Stimulated activated naive B cell treated with anti-CD40 and anti-IgM and Interleukin-4, amounts not matched to agents 10 μg/mL and 1 μg/mL and 100 μg/mL, for 72 hours (primary cell): ENCODE data around the gene IL16.
"Not testable (repeated sequence)": the region's sequence is repeated elsewhere in the genome, so short reads cannot be mapped to it uniquely, and the experiment has no call there.

Experiments used
- ATAC-seq, 2 donors: fragments of 150-1000 bp; cut with Tn5 transposase; replicated peaks; 2 replicates each; pipeline ENCODE4 v1.10.0; 2021; ENCODE audit warnings: moderate library complexity in 1 of 2
- DNase-seq: peaks from one replicate; pipeline ENCODE4 v3.0.0; 2021
- H3K27ac Mint-ChIP-seq: one replicate; pipeline ENCODE4 v1.8.0; 2022; ENCODE audit warnings: mild to moderate bottlenecking, mixed read lengths
- H3K27me3 Mint-ChIP-seq, 2 donors: one replicate each; pipeline ENCODE4 v1.8.0; 2022; ENCODE audit warnings: mixed read lengths in 2 of 2
- H3K36me3 Mint-ChIP-seq, 2 donors: one replicate each; pipeline ENCODE4 v1.8.0; 2022; ENCODE audit warnings: mixed read lengths in 2 of 2, mild to moderate bottlenecking in 1 of 2
- H3K4me1 Mint-ChIP-seq, 2 donors: one replicate each; pipeline ENCODE4 v1.8.0; 2022; ENCODE audit warnings: mixed read lengths in 2 of 2, mild to moderate bottlenecking in 1 of 2
- H3K4me3 Mint-ChIP-seq, 2 donors: one replicate each; pipeline ENCODE4 v1.8.0; 2022; ENCODE audit warnings: mild to moderate bottlenecking in 2 of 2, mixed read lengths in 2 of 2, moderate library complexity in 1 of 2
- H3K9me3 Mint-ChIP-seq, 2 donors: one replicate each; pipeline ENCODE4 v1.8.0; 2022; ENCODE audit warnings: mixed read lengths in 2 of 2, mild to moderate bottlenecking in 1 of 2

The IL16 gene

DNA sequence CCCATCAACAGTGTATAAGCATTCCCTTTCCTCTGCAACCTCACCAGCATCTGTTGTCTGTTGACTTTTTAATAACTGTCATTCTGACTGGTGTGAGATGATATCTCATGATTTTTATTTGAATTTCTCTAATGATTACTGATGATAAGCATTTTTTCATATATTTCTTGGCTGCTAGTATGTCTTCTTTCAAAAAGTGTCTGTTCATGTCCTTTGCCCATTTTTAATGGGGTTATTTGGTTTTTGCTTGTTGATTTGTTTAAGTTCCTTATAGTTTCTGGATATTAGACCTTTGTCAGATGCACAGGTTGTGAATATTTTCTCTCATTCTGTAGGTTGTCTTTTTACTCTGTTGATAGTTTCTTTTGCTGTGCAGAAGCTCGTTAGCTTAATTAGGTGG is 11.3 kb downstream of the IL16 start:
- H3K27me3 Mint-ChIP-seq: peaks cover 13 to 21% of the 10 kb centered on the region in 2 donors
- H3K4me1 Mint-ChIP-seq, H3K4me3 Mint-ChIP-seq, H3K27ac Mint-ChIP-seq, H3K9me3 Mint-ChIP-seq, DNase-seq, H3K36me3 Mint-ChIP-seq, ATAC-seq: not testable (repeated sequence)

DNA sequence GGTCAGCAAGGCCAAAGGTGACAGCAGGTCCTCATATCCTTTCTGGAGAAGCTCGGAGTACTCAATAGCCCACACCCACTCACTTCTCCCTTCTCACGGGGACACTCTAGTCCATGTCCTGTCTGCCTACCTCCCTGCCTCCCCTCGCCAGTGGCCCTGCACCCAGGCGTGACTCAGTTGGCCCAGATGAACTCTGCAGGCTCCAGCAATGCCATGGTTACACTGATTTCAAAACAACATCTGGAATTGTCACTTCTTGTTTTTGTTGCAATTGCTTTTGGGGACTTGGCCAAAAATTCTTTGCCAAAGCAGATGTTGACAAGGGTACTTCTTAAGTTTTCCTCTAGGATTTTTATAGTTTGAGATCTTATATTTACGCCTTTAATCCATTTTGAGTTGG is 13.0 kb downstream of the IL16 start:
- H3K4me1 Mint-ChIP-seq: no peaks in the 10 kb centered on the region
- H3K4me3 Mint-ChIP-seq: no peak overlapping the region
- H3K9me3 Mint-ChIP-seq: peaks cover 20 to 21% of the 10 kb centered on the region in 2 donors
- peaks cover 4 to 12% of the 10 kb centered on the region in 2 donors for H3K36me3 Mint-ChIP-seq
- no peak overlapping the region for H3K27ac Mint-ChIP-seq
- ATAC-seq (no peak), DNase-seq (no peak)
- peaks cover 13 to 29% of the 10 kb centered on the region in 2 donors for H3K27me3 Mint-ChIP-seq

DNA sequence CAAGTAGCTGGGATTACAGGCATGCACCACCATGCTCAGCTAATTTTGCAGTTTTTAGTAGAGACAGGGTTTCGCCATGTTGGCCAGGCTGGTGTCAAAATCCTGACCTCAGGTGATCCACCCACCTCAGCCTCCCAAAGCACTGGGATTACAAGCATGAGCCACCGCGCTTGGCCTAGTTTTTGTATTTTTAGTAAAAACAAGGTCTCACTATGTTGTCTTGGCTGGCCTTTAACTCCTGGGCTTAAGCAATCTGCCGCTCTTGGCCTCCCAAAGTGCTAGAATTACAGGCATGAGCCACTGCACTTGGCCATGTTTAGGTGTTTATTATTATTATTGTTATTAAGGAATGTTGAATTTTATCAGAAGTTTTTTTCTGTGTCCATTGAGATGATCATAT is 14.7 kb downstream of the IL16 start:
- no peak for DNase-seq
- Mint-ChIP-seq H3K4me3 (no peak overlapping the region), H3K36me3 (peaks cover 4 to 23% of the 10 kb centered on the region in 2 donors), H3K27ac (no peak overlapping the region), H3K4me1 (no peaks in the 10 kb centered on the region), H3K9me3 (peaks cover 28 to 30% of the 10 kb centered on the region in 2 donors), H3K27me3 (peaks cover 13 to 26% of the 10 kb centered on the region in 2 donors)
- no peak for ATAC-seq

DNA sequence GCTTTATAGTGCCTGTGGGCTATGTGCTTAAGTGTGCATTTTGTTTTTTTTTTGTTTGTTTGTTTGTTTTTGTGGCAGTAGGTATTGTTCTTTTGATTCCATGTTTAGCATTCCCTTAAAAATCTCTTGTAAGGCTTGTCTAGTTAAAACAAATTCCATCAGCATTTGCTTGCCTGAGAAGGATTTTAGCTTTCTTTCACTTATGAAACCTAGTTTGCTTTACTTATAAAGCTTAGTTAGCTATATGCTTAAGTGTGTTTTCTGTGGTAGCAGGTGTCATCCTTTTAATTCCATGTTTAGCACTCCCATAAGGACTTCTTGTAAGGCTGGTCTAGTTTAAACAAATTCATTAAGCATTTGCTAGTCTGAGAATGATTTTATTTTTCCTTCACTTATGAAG is 17.3 kb downstream of the IL16 start:
- no peak for ATAC-seq
- H3K4me3 Mint-ChIP-seq: no peak overlapping the region
- H3K4me1 Mint-ChIP-seq: no peaks in the 10 kb centered on the region
- peaks cover 13 to 17% of the 10 kb centered on the region in 2 donors for H3K27me3 Mint-ChIP-seq
- H3K36me3 Mint-ChIP-seq: peaks cover 1 to 21% of the 10 kb centered on the region in 2 donors
- H3K9me3 Mint-ChIP-seq: peaks cover 21 to 22% of the 10 kb centered on the region in 2 donors
- DNase-seq: no peak
- H3K27ac Mint-ChIP-seq: no peak overlapping the region

DNA sequence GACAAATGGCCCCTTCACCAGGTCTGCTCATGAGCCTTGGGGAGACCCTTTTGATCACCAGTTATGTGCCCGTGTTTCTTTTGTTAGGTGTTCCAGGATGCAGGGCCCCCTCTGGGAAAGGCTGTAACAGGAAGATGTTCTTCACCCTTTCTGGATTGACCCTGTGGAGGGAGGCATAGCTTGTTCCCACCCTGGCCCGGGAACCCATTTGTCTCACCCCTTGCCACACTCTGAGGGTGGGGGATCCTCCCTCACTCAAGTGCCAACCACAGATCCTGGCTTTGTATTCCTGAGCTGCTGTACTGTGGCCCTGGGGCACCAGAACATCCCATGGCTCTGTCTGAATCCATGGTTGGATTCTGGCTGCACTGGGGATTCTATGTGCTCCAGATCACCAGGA is 18.9 kb downstream of the IL16 start:
- H3K4me3 Mint-ChIP-seq: no peak overlapping the region
- peaks cover 0 to 24% of the 10 kb centered on the region in 2 donors for H3K36me3 Mint-ChIP-seq
- H3K27me3 Mint-ChIP-seq: peaks cover 13 to 27% of the 10 kb centered on the region in 2 donors
- no peak overlapping the region for H3K27ac Mint-ChIP-seq
- no peaks in the 10 kb centered on the region for H3K4me1 Mint-ChIP-seq
- H3K9me3 Mint-ChIP-seq: peaks cover 20 to 22% of the 10 kb centered on the region in 2 donors
- ATAC-seq (no peak), DNase-seq (no peak)

DNA sequence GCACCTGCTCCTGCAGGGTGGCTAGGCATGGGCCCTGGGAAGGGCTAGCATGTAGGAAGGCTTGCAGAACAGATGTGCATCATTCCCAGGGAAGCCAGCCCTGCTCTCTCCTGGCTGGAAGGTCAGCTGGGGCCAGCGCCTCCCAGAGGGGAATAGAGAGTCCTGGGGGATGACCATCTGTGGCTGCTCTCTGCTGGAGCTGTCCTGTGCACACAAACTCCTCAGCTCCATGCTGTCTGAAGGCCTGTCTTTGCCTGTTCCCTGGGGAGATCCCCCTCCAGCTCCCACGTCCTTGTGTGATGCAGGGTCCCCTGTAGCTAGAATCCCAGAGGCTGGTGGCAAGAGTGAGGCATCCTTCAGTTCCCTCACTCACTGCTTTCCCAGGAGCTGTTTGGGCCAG is 19.3 kb downstream of the IL16 start:
- H3K36me3 Mint-ChIP-seq: peaks cover 0 to 24% of the 10 kb centered on the region in 2 donors
- DNase-seq (no peak), ATAC-seq (no peak)
- H3K4me3 Mint-ChIP-seq: no peak overlapping the region
- peaks cover 10 to 31% of the 10 kb centered on the region in 2 donors for H3K27me3 Mint-ChIP-seq
- H3K4me1 Mint-ChIP-seq: no peaks in the 10 kb centered on the region
- H3K9me3 Mint-ChIP-seq: peaks cover 20 to 22% of the 10 kb centered on the region in 2 donors
- no peak overlapping the region for H3K27ac Mint-ChIP-seq

DNA sequence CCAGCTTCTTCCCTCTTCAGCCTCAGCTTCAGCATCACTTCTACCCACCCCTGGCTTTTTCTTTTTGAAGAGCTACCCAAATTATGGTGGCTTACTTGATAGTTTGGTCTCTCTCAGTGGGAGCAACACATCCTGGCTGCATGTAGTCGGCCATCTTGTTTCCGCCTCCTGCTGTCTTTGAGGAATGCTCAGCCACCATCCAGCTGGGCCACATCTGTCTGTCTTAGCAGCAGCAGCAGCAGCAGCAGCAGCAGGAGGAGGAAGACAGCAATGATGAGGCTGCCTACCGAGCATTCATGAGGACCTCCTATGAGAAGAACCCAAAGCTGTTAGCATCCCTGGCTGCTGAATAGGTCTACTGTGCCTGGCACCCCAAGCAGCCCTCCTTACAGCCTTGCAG is 19.7 kb downstream of the IL16 start:
- Mint-ChIP-seq H3K27ac (no peak overlapping the region), H3K4me1 (no peaks in the 10 kb centered on the region), H3K9me3 (peaks cover 20 to 22% of the 10 kb centered on the region in 2 donors), H3K4me3 (no peak overlapping the region), H3K36me3 (peaks cover 0 to 24% of the 10 kb centered on the region in 2 donors), H3K27me3 (peaks cover 10 to 35% of the 10 kb centered on the region in 2 donors)
- DNase-seq (no peak), ATAC-seq (no peak)

DNA sequence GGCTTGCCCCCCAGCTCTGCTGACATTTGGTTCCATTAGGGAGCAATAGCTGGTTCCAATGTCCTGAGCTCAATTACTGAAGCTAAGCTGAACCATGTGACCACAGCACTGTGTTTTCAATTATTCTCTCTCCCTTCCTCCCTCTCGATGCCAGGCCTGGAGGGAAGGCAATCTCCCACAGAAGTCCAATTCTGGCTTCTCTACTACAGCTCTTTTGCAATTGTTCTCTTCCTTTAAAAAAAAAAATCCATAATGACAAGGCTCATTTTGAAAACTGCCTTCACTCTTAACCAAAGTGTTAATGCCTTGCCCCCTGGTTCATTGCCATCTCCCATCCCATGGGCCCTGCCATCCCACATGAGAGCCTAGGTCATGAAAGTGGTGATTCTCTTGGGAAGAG is 24.8 kb downstream of the IL16 start:
- H3K27ac Mint-ChIP-seq: no peak overlapping the region
- no peaks in the 10 kb centered on the region for H3K4me1 Mint-ChIP-seq
- peaks cover 0 to under 1% of the 10 kb centered on the region in 2 donors for H3K9me3 Mint-ChIP-seq
- ATAC-seq: no peak
- peaks cover 0 to 5% of the 10 kb centered on the region in 2 donors for H3K36me3 Mint-ChIP-seq
- H3K4me3 Mint-ChIP-seq: no peak overlapping the region
- DNase-seq: no peak
- peaks cover 14 to 29% of the 10 kb centered on the region in 2 donors for H3K27me3 Mint-ChIP-seq

DNA sequence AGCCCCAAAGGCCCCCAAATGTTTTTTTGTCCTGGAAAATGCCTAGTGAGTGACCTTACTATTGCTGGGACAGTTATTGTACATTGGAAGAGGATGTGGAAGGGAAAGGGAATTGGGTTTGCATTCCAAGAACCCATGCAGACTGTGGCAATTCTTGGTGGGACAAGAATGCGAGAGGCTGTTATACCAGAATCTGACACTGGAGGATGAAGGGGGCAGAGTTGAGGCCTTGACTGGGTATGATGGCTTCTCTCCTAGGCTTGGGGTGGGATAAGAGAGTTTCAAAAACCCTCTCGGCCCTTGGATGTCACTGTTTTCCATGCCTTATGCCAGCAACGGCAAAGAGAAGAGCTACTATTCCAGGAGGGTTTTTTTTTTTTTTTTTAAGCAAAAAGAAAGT is 25.3 kb downstream of the IL16 start:
- H3K27me3 Mint-ChIP-seq: peaks cover 14 to 29% of the 10 kb centered on the region in 2 donors

DNA sequence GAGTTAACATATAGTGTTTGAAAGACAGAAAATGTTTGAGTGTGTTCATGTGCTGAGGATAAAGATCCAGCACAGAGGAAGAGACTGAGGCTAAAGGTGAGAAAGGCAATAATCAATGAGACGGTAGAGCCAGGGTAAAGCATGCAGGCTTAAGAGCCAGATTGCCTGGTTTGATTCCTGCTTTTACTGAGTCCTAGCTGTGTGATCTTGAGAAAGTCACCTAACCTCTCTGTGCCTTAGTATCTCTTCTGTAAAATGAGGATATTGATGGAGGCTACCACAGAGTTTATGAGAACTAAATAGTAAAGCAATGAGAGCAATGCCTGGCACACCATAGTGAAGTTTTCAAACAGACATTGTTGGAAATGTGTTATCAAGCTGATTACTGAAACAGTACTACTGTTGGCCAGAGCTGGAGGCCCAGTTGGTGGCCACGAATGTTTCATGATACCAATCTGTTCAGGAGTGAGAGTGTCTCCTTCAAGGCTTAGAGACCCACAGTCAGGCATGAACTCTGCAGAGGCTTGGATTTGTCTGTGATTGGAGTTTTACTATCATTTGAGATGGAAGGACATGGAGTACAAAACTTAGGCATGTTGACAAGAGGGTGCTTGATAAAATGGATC is 26.8 kb downstream of the IL16 start:
- Mint-ChIP-seq H3K4me3 (no peak overlapping the region), H3K27me3 (peaks cover 14 to 37% of the 10 kb centered on the region in 2 donors), H3K27ac (no peak overlapping the region), H3K36me3 (peaks cover 0 to 3% of the 10 kb centered on the region in 2 donors), H3K4me1 (no peaks in the 10 kb centered on the region), H3K9me3 (no peaks in the 10 kb centered on the region)
- DNase-seq (no peak), ATAC-seq (no peak)

More for the DNA sequence above, 25.3 kb downstream of the IL16 start:
- no peaks in the 10 kb centered on the region for H3K9me3 Mint-ChIP-seq
- DNase-seq (no peak), ATAC-seq (no peak)
- no peak overlapping the region for H3K27ac Mint-ChIP-seq
- H3K4me1 Mint-ChIP-seq: no peaks in the 10 kb centered on the region
- no peak overlapping the region for H3K4me3 Mint-ChIP-seq
- H3K36me3 Mint-ChIP-seq: peaks cover 0 to 3% of the 10 kb centered on the region in 2 donors

DNA sequence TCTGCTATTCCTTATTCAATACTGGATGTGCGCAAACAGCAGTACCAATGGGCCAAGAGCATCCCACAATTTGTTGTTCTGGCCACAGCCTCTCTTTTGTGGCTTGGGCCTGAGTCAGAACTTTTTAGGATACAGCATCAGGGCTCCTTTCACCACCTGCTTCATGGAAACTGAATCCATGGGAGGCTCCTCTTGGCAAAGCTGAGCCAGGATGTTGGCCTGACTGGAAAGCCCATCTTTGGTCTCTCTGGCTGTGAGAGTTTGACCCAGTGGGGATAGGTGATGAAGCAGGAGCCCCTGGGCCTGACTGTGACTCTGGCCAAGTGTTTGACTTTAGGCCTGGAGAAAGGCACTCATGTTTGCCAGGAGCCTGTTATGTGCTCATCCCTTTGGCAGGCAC is 27.6 kb downstream of the IL16 start:
- no peaks in the 10 kb centered on the region for H3K4me1 Mint-ChIP-seq
- no peak overlapping the region for H3K27ac Mint-ChIP-seq
- ATAC-seq: no peak
- H3K36me3 Mint-ChIP-seq: peaks cover 0 to 3% of the 10 kb centered on the region in 2 donors
- no peak overlapping the region for H3K4me3 Mint-ChIP-seq
- peaks cover 14 to 32% of the 10 kb centered on the region in 2 donors for H3K27me3 Mint-ChIP-seq
- DNase-seq: no peak
- H3K9me3 Mint-ChIP-seq: no peaks in the 10 kb centered on the region

DNA sequence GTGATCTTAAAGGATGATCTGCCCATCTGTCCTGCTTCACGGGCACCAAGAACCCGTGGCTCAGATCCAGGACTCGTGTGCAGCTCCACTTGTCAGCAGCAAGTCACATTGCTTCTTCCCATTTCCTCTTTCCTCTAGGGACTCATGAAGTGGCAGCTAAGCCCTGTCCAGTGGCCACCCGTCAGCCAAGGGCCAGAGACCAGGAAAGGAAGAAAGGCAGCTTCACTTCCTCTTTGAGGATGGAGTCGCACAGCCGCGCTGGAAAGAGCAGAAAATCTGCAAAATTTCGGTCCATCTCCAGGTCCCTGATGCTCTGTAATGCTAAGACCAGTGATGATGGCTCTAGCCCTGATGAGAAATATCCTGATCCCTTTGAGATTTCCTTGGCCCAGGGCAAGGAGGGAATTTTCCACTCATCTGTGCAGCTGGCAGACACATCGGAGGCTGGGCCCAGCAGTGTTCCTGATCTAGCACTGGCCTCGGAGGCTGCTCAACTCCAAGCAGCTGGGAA is 28.5 kb downstream of the IL16 start:
- ATAC-seq (no peak), DNase-seq (no peak)
- Mint-ChIP-seq H3K27me3 (peaks cover 7 to 22% of the 10 kb centered on the region in 2 donors), H3K9me3 (no peaks in the 10 kb centered on the region), H3K4me1 (no peaks in the 10 kb centered on the region), H3K36me3 (no peaks in the 10 kb centered on the region), H3K27ac (no peak overlapping the region), H3K4me3 (no peak overlapping the region)

DNA sequence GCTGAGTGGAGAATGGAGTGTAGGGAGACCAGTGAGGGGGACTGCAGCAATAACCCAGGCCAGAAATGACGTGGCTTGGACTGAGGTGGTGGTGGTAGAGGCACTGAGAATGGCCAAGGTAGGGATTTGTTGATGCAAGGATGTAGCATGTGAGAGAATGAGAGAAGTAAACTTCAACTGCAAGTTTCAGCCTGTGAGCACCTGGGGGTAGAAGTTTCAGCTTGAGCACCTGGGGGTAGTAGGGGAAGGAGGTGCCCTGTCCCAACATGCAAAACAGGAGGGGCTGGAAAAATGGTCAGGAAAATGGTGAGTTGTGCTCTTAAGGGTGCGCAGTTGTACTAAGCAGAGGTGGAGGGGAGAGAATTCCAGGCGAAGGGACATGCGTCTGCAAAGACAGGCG is 31.0 kb downstream of the IL16 start:
- Mint-ChIP-seq H3K4me3 (no peak overlapping the region), H3K27ac (no peak overlapping the region), H3K4me1 (no peaks in the 10 kb centered on the region), H3K9me3 (no peaks in the 10 kb centered on the region), H3K27me3 (peaks cover 0 to 8% of the 10 kb centered on the region in 2 donors), H3K36me3 (no peaks in the 10 kb centered on the region)
- DNase-seq (no peak), ATAC-seq (no peak)

DNA sequence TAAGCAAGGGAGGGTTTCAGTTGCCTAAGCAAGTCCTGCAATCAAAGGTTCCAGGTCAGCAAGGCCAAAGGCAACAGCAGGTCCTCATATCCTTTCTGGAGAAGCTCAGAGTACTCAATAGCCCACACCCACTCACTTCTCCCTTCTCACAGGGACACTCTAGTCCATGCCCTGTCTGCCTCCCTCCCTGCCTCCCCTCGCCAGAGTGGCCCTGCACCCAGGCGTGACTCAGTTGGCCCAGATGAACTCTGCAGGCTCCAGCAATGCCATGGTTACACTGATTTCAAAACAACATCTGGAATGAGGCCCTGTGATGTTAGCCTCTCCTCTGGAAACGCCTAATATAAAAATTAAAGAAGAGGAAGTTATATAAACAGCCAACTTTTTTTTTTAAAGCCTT is 32.9 kb downstream of the IL16 start:
- H3K36me3 Mint-ChIP-seq: peaks cover 0 to 5% of the 10 kb centered on the region in 2 donors
- H3K4me3 Mint-ChIP-seq: no peak overlapping the region
- H3K27me3 Mint-ChIP-seq: peaks cover 0 to 8% of the 10 kb centered on the region in 2 donors
- DNase-seq (no peak), ATAC-seq (no peak)
- no peaks in the 10 kb centered on the region for H3K4me1 Mint-ChIP-seq
- peaks cover 3 to 9% of the 10 kb centered on the region in 2 donors for H3K9me3 Mint-ChIP-seq
- H3K27ac Mint-ChIP-seq: no peak overlapping the region
